HepG2 (cell line): ENCODE data around the gene MYRIP. TPM values are rescaled to one million over a fixed set of nuclear protein-coding genes. Genes with fewer than 3 reads are reported as not detected.

Experiments used
- ATAC-seq: fragments of 200-7000 bp; cut with Tn5 transposase; 3 replicates; pipeline ENCODE4 v1.9.1; 2020; ENCODE audit warnings: mild to moderate bottlenecking, moderate library complexity
- BruUV-seq: library from RNA; stranded (reverse); fragments of 400-500 nt; replicated peaks from 2 replicates; lab custom pipeline; 2021; lab: Mats Ljungman, UMichigan
- CTCF ChIA-PET: fragments of 300-600 bp; formaldehyde crosslinking; extraction: SDS; loops from one replicate; lab custom pipeline; 2021; ENCODE audit warnings: low total read pairs, inconsistent platforms, low intra/inter-chr PET ratio; lab: Yijun Ruan, JAX
- POLR2A ChIA-PET: fragments of 350-600 bp; sonication (Branson Sonifier 250); formaldehyde crosslinking; loops from one replicate; lab custom pipeline; 2020; ENCODE audit warnings: antibody characterized with exemption, inconsistent platforms; lab: Yijun Ruan, JAX
- DNase-seq: peaks from one replicate; pipeline ENCODE4 v3.0.0-alpha.2; 2015; ENCODE audit warnings: low spot score
- FAIRE-seq: peaks from 3 replicates; lab custom pipeline; 2011; peaks lifted over from hg19 to GRCh38; lab: Jason Lieb, UNC
- H2AFZ ChIP-seq: one replicate; pipeline ENCODE4 v1.6.1; 2011; ENCODE audit warnings: low read length, inconsistent platforms
- H3K27ac ChIP-seq: fragments of 300-600 bp; 3 replicates; pipeline ENCODE4 v1.8.0; 2011; ENCODE audit warnings: mixed run types, mild to moderate bottlenecking, mixed read lengths, low read length, inconsistent platforms; ENCODE audit not compliant: insufficient read depth; ENCODE audit errors: extremely low read length
- H3K27me3 ChIP-seq, 2 experiments: fragments of 200-600 bp in 1 of 2; 2 replicates in 1 of 2; 3 replicates in 1 of 2; pipeline versions ENCODE4 v1.6.0 to v1.8.0; 2011; ENCODE audit warnings: low read length in 2 of 2, mild to moderate bottlenecking in 2 of 2, moderate library complexity in 2 of 2, inconsistent platforms in 1 of 2; ENCODE audit not compliant: insufficient read depth in 2 of 2, control insufficient read depth in 1 of 2
- H3K36me3 ChIP-seq, 2 experiments: fragments of 200-600 bp in 1 of 2; replicated peaks in 1 of 2; 2 replicates in 1 of 2; 3 replicates in 1 of 2; pipeline versions ENCODE4 v1.5.1 to v1.8.0; 2011; ENCODE audit warnings: low read length in 2 of 2, inconsistent platforms in 1 of 2; ENCODE audit not compliant: insufficient read depth in 2 of 2, control insufficient read depth in 1 of 2
- H3K4me1 ChIP-seq: 2 replicates; pipeline ENCODE4 v1.5.1; 2012; ENCODE audit warnings: low read length, inconsistent platforms; ENCODE audit not compliant: insufficient read depth
- H3K4me2 ChIP-seq: 2 replicates; pipeline ENCODE4 v1.6.0; 2011; ENCODE audit warnings: low read depth, low read length, inconsistent platforms
- H3K4me3 ChIP-seq, 3 experiments: fragments of 200-600 bp in 1 of 3; sonication (generic), shearing (Covaris generic) in 1 of 3; replicated peaks in 1 of 3; 2 replicates each; pipeline ENCODE4 v1.5.1; 2011 to 2016; ENCODE audit warnings: low read length in 3 of 3, inconsistent platforms in 2 of 3, low read depth in 2 of 3, mild to moderate bottlenecking in 2 of 3, control low read depth in 1 of 3, mixed read lengths in 1 of 3; ENCODE audit not compliant: insufficient read depth in 1 of 3
- H3K79me2 ChIP-seq: one replicate; pipeline ENCODE4 v1.6.1; 2011; ENCODE audit warnings: low read length, inconsistent platforms; ENCODE audit not compliant: insufficient read depth
- H3K9ac ChIP-seq: 2 replicates; pipeline ENCODE4 v1.6.0; 2011; ENCODE audit warnings: mild to moderate bottlenecking, low read depth, low read length, inconsistent platforms; ENCODE audit not compliant: insufficient read depth
- H3K9me3 ChIP-seq: 2 replicates; pipeline ENCODE4 v1.5.1; 2012; ENCODE audit warnings: mild to moderate bottlenecking, low read length
- H4K20me1 ChIP-seq: 2 replicates; pipeline ENCODE4 v1.6.0; 2011; ENCODE audit warnings: inconsistent platforms, mild to moderate bottlenecking, low read length, moderate library complexity; ENCODE audit not compliant: insufficient read depth
- ATF7 ChIP-seq, 2 experiments: fragments of 450-650 bp in 1 of 2; sonication (generic) in 1 of 2; formaldehyde crosslinking in 1 of 2; IDR thresholded peaks; 2 replicates each; pipeline versions ENCODE4 v1.4.0 to v1.6.1; 2016 to 2020; ENCODE audit warnings: antibody characterized with exemption in 1 of 2, mild to moderate bottlenecking in 1 of 2, missing genetic modification reagents in 1 of 2
- KAT7 ChIP-seq: IDR thresholded peaks from 2 replicates; pipeline ENCODE4 v1.6.1; 2018; ENCODE audit warnings: borderline replicate concordance, missing compliant biosample characterization
- KDM4B ChIP-seq: sonication (generic); formaldehyde crosslinking; IDR thresholded peaks from 2 replicates; pipeline ENCODE4 v1.4.0; 2020; ENCODE audit warnings: missing genetic modification reagents
- XRCC5 ChIP-seq: fragments of 200-400 bp; formaldehyde crosslinking; optimal IDR thresholded peaks from 2 replicates; pipeline ENCODE3; 2017; ENCODE audit warnings: mild to moderate bottlenecking, low read length
- ZNF138 ChIP-seq: sonication (generic); formaldehyde crosslinking; IDR thresholded peaks from 2 replicates; pipeline ENCODE4 v1.5.0; 2020; ENCODE audit warnings: mild to moderate bottlenecking, low read depth, missing genetic modification reagents
- ZNF367 ChIP-seq: sonication (generic); formaldehyde crosslinking; IDR thresholded peaks from 2 replicates; pipeline ENCODE4 v1.4.0; 2020; ENCODE audit warnings: missing genetic modification reagents, borderline replicate concordance
- ZNF432 ChIP-seq: sonication (generic); formaldehyde crosslinking; IDR thresholded peaks from 2 replicates; pipeline ENCODE4 v1.5.0; 2020; ENCODE audit warnings: missing genetic modification reagents, mild to moderate bottlenecking, borderline replicate concordance
- ZNF468 ChIP-seq: sonication (generic); formaldehyde crosslinking; IDR thresholded peaks from 2 replicates; pipeline ENCODE4 v1.8.0; 2022; ENCODE audit warnings: mild to moderate bottlenecking, moderate library complexity, missing genetic modification reagents
- ZNF660 ChIP-seq: sonication (generic); formaldehyde crosslinking; IDR thresholded peaks from 2 replicates; pipeline ENCODE4 v1.5.1; 2020; ENCODE audit warnings: mild to moderate bottlenecking, low read depth, missing genetic modification reagents, borderline replicate concordance
- ZNF720 ChIP-seq: sonication (generic); formaldehyde crosslinking; IDR thresholded peaks from 2 replicates; pipeline ENCODE4 v1.4.0; 2020; ENCODE audit warnings: missing genetic modification reagents
- ZNF773 ChIP-seq: sonication (generic); formaldehyde crosslinking; IDR thresholded peaks from 2 replicates; pipeline ENCODE4 v1.4.0; 2020; ENCODE audit warnings: missing genetic modification reagents, borderline replicate concordance
- WGBS: methylation state at CpG from one replicate; pipeline ENCODE4 v1.1.6; 2017; ENCODE audit warnings: low lambda C conversion rate; 5-methylcytosine and 5-hydroxymethylcytosine counted together
- in situ Hi-C: cut with HindIII; loops from 2 replicates; pipeline ENCODE4 v1.10.0; 2017; ENCODE audit warnings: low pct_unique_long_range_greater_than_20kb; ENCODE audit not compliant: extremely low pct_ligation_motif_present
- intact Hi-C: fragments of 100-400 bp; cut with micrococcal nuclease; formaldehyde crosslinking; loops from one replicate; pipeline ENCODE4 v1.10.0; 2022; ENCODE audit not compliant: unreplicated experiment
- polyA plus RNA-seq, 8 experiments: library from polyadenylated mRNA; depleted of rRNA in 3 of 8; stranded (reverse) in 7 of 8; unstranded in 1 of 8; fragments of >200 nt; fragmentation: Illumina TruSeq in 4 of 8; extraction: Trizol in 4 of 8; gene quantifications; 2 replicates each; pipeline versions ENCODE4 v1.2.1 to v1.2.3, GENCODE V29; 2011 to 2016; ENCODE audit warnings: low read depth in 4 of 8, missing spikeins in 1 of 8, mixed read lengths in 1 of 8; ENCODE audit not compliant: insufficient read depth in 1 of 8
- total RNA-seq, 5 experiments: library from RNA; depleted of rRNA; stranded (reverse); fragments of >200 nt; fragmentation: Illumina TruSeq; extraction: Trizol; gene quantifications; 2 replicates each; pipeline ENCODE4 v1.2.3, GENCODE V29; 2016; ENCODE audit warnings: low read depth in 1 of 5
- TF ChIP-seq, protein P1 (sequence below): sonication (generic); formaldehyde crosslinking; IDR thresholded peaks from 2 replicates; pipeline ENCODE4 v1.4.0; 2020; ENCODE audit warnings: mild to moderate bottlenecking, missing genetic modification reagents, borderline replicate concordance

MYRIP gene
- total and polyA plus RNA-seq, 2 of the 13 experiments (the other 11 are each of a cell fraction or from before 2014, with no cell fraction given), result 0.64 to 0.84 TPM

DNA sequence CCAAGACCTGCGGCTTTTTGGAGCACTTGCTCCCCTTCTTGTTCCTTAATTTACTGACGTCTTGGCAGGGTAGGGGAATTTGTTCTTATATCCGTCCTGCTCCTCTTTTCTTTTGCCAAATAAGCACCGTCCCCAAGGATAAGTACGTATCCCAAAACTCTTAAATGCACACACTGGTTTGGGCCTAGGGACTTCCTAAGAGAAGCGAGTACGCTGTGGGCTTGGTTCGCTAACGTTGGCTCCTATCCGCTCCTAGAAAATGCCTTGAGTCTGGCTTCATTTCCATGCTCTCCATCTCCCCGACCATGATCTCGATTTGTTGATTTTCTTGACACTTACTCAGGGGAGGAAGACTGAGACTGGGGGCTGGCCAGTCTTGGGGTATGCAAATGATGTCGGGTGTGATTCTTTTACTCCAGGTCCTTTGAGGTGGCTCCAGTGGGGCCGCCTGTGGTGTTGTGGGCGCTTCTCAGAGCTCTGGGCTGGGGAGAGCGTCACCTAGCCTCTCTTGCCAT is 1.3 kb downstream of the MYRIP start:
- H3K36me3 ChIP-seq, result no peaks in the 10 kb centered on the region
- H3K9me3 ChIP-seq, result no peaks in the 10 kb centered on the region
- H3K4me3 ChIP-seq, result peak overlapping the region in 1 of 3 experiments; percentile 67; a peak in 2 of 6 replicates
- H3K79me2 ChIP-seq, result no peaks in the 10 kb centered on the region
- ChIA-PET POLR2A (no interaction called here), CTCF (no interaction called here)
- intact Hi-C loops, result loop anchor here (5.0 to 10.0 kb wide), 3 partner anchors 103 to 364 kb away; no protein-coding TSS in a partner anchor
- H3K9ac ChIP-seq, result no peak overlapping the region
- no peak overlapping the region for H2AFZ ChIP-seq
- ATAC-seq (no peak), DNase-seq (no peak), FAIRE-seq (no peak)
- H3K4me2 ChIP-seq, result peak overlapping the region; percentile 75
- BruUV-seq, result TSS peak; percentile 44
- H3K27ac ChIP-seq, result no peak overlapping the region
- 58% methylated on average over 16 of the region's 16 CpGs for WGBS
- peaks cover 37% of the 10 kb centered on the region for H3K4me1 ChIP-seq
- H4K20me1 ChIP-seq, result no peaks in the 10 kb centered on the region
- peaks cover 7 to 34% of the 10 kb centered on the region in 2 experiments; a peak in 4 of 5 replicates for H3K27me3 ChIP-seq
- TF ChIP-seq KAT7 (CRISPR knock-in tag), result no peak
- TF ChIP-seq KDM4B (CRISPR knock-in tag), result no peak
- TF ChIP-seq ZNF720 (CRISPR knock-in tag), result no peak
- TF ChIP-seq ZNF138 (CRISPR knock-in tag), result no peak
- no peak for TF ChIP-seq ZNF468 (CRISPR knock-in tag)
- no peak for TF ChIP-seq ZNF660
- TF ChIP-seq ZNF432 (CRISPR knock-in tag), result no peak
- TF ChIP-seq, protein P1, sequence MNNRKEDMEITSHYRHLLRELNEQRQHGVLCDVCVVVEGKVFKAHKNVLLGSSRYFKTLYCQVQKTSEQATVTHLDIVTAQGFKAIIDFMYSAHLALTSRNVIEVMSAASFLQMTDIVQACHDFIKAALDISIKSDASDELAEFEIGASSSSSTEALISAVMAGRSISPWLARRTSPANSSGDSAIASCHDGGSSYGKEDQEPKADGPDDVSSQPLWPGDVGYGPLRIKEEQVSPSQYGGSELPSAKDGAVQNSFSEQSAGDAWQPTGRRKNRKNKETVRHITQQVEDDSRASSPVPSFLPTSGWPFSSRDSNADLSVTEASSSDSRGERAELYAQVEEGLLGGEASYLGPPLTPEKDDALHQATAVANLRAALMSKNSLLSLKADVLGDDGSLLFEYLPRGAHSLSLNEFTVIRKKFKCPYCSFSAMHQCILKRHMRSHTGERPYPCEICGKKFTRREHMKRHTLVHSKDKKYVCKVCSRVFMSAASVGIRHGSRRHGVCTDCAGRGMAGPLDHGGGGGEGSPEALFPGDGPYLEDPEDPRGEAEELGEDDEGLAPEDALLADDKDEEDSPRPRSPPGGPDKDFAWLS (CRISPR knock-in tag), result no peak
- TF ChIP-seq ZNF773 (CRISPR knock-in tag), result no peak
- no peak for TF ChIP-seq ATF7 (IDR thresholded peaks at IDR 0.05)
- TF ChIP-seq ATF7 (CRISPR knock-in tag; IDR thresholded peaks at IDR 0.05), result no peak
- no peak for TF ChIP-seq XRCC5
- TF ChIP-seq ZNF367 (CRISPR knock-in tag), result no peak
- in situ Hi-C loops, result loop anchor here (5.0 kb wide), 1 partner anchor 177 kb away; no protein-coding TSS in a partner anchor
